Fibroblast of upper back skin (primary cell): ENCODE results near the gene OR1S2.
"Not testable (repeated sequence)": the region's sequence is repeated elsewhere in the genome, so short reads cannot be mapped to it uniquely, and the experiment has no call there.

ENCODE experiments used
- DNase-seq: peaks from one replicate; pipeline ENCODE4 v3.0.0-alpha.2; 2013

Gene OR1S2

GRCh38 chr11:58204042-58204441 is at the start of gene OR1S2:
OR1S2 (minus strand) TSS chr11:58204142; CDS start chr11:58204142, 0 bp downstream.
- no peak for DNase-seq

GRCh38 chr11:58243954-58244353 is 40.0 kb upstream of the OR1S2 start:
- no peak for DNase-seq

GRCh38 chr11:58227956-58228615 is 24.1 kb upstream of the OR1S2 start:
- DNase-seq = no peak

- no peak for DNase-seq
Observed at GRCh38 chr11:58222721-58223120, 18.8 kb upstream of the OR1S2 start.

- DNase-seq = no peak
Observed at GRCh38 chr11:58216476-58216875, 12.5 kb upstream of the OR1S2 start.

GRCh38 chr11:58212420-58212819 is 8.5 kb upstream of the OR1S2 start, which contains the start of gene OR1S1:
OR1S1 (plus strand) TSS chr11:58212720.
- not testable (repeated sequence) for DNase-seq

GRCh38 chr11:58199271-58199670 is 4.7 kb downstream of the OR1S2 start:
- no peak for DNase-seq

- no peak for DNase-seq
Observed at GRCh38 chr11:58195939-58196338, 8.0 kb downstream of the OR1S2 start.

- no peak for DNase-seq
Observed at GRCh38 chr11:58193391-58193790, 10.6 kb downstream of the OR1S2 start.

GRCh38 chr11:58192229-58192628 is 11.7 kb downstream of the OR1S2 start:
- no peak for DNase-seq

- no peak for DNase-seq
Observed at GRCh38 chr11:58188770-58189169, 15.2 kb downstream of the OR1S2 start, which contains the start of gene OR9Q2. OR9Q2 (plus strand) TSS chr11:58189070; CDS start chr11:58190491, 1,421 bp downstream.

- DNase-seq = no peak
Observed at GRCh38 chr11:58186938-58187337, 17.0 kb downstream of the OR1S2 start.

- no peak for DNase-seq
Observed at GRCh38 chr11:58179648-58180047, 24.3 kb downstream of the OR1S2 start.

- DNase-seq = no peak
Observed at GRCh38 chr11:58178444-58178843, 25.5 kb downstream of the OR1S2 start.

- no peak for DNase-seq
Observed at GRCh38 chr11:58177409-58178054, 26.4 kb downstream of the OR1S2 start.

GRCh38 chr11:58165504-58166106 is 38.3 kb downstream of the OR1S2 start:
- DNase-seq = no peak

GRCh38 chr11:58164990-58165389 is 39.0 kb downstream of the OR1S2 start:
- no peak for DNase-seq

GRCh38 chr11:58164389-58164788 is 39.6 kb downstream of the OR1S2 start:
- DNase-seq = no peak
